HG02938 (cell line): ENCODE measurements around the gene MPP4.

ENCODE experiments used
- ATAC-seq: cut with Tn5 transposase; IDR thresholded peaks from one replicate; pipeline ENCODE4 v1.9.1; 2021; ENCODE audit warnings: mild to moderate bottlenecking, moderate library complexity; ENCODE audit not compliant: unreplicated experiment

The MPP4 gene

GRCh38 chr2:201698588-201699226, at the start of gene MPP4:
MPP4 (minus strand) TSS chr2:201698644; CDS start chr2:201693954, 4,690 bp downstream.
- no peak for ATAC-seq

- ATAC-seq = no peak
These were observed 48.1 kb upstream of the MPP4 start for GRCh38 chr2:201746551-201746950.

GRCh38 chr2:201735486-201735885, 37.0 kb upstream of the MPP4 start:
- no peak for ATAC-seq

GRCh38 chr2:201734111-201734510, 35.7 kb upstream of the MPP4 start:
- no peak for ATAC-seq

GRCh38 chr2:201733544-201733943, 35.1 kb upstream of the MPP4 start:
- no peak for ATAC-seq

GRCh38 chr2:201730651-201731285, 32.3 kb upstream of the MPP4 start:
- no peak for ATAC-seq

- ATAC-seq = no peak
These were observed 17.0 kb upstream of the MPP4 start for GRCh38 chr2:201715459-201715858.

- no peak for ATAC-seq
These were observed 14.3 kb upstream of the MPP4 start for GRCh38 chr2:201712726-201713125.

- ATAC-seq = no peak
These were observed 11.3 kb upstream of the MPP4 start for GRCh38 chr2:201709747-201710146.

GRCh38 chr2:201709049-201709448, 10.6 kb upstream of the MPP4 start:
- no peak for ATAC-seq

- no peak for ATAC-seq
These were observed 9.3 kb upstream of the MPP4 start for GRCh38 chr2:201707753-201708152.

- ATAC-seq = no peak
These were observed 8.7 kb upstream of the MPP4 start for GRCh38 chr2:201707142-201707541.

GRCh38 chr2:201704536-201704935, 6.1 kb upstream of the MPP4 start:
- ATAC-seq = no peak

- no peak for ATAC-seq
These were observed 3.2 kb upstream of the MPP4 start for GRCh38 chr2:201701646-201702045.

- ATAC-seq = no peak
These were observed 972 bp upstream of the MPP4 start for GRCh38 chr2:201699416-201699815.

GRCh38 chr2:201697899-201698298, 545 bp downstream of the MPP4 start:
- no peak for ATAC-seq

GRCh38 chr2:201696151-201696659, 2.2 kb downstream of the MPP4 start:
- ATAC-seq = no peak

- ATAC-seq = no peak
These were observed 13.3 kb downstream of the MPP4 start for GRCh38 chr2:201685156-201685555.

GRCh38 chr2:201680743-201681142, 17.7 kb downstream of the MPP4 start:
- ATAC-seq = no peak

- ATAC-seq = no peak
These were observed 20.0 kb downstream of the MPP4 start for GRCh38 chr2:201678401-201678800.

GRCh38 chr2:201675454-201675853, 23.0 kb downstream of the MPP4 start:
- ATAC-seq = no peak

- ATAC-seq = no peak
These were observed 23.6 kb downstream of the MPP4 start for GRCh38 chr2:201674794-201675193.

GRCh38 chr2:201674298-201674697, 24.1 kb downstream of the MPP4 start:
- no peak for ATAC-seq
